Lower leg skin (tissue), 3 donors: ENCODE measurements around the gene ACOT12.

Experiments
- CTCF ChIP-seq, 3 donors: fragments of 450-650 bp; IDR thresholded peaks; one replicate each; pipeline ENCODE4 v1.5.1; 2016; ENCODE audit warnings: antibody characterized with exemption in 3 of 3, mild to moderate bottlenecking in 3 of 3, moderate library complexity in 2 of 3
- POLR2A ChIP-seq, 2 donors: fragments of 450-650 bp; IDR thresholded peaks; one replicate each; pipeline ENCODE4 v1.6.1; 2016 to 2017; ENCODE audit warnings: antibody characterized with exemption in 2 of 2, mild to moderate bottlenecking in 1 of 2, moderate library complexity in 1 of 2

- TF ChIP-seq CTCF (IDR thresholded peaks at IDR 0.05) (no peak), POLR2A (IDR thresholded peaks at IDR 0.05) (no peak)
Observed at GRCh38 chr5:81363093-81363871, 30.7 kb downstream of the ACOT12 start.
